ENCODE results near the gene VAMP8. TPM values are rescaled to one million over a fixed set of nuclear protein-coding genes. Genes with fewer than 3 reads are reported as not detected.

VAMP8 gene
- 2.1 and 2.3 TPM in 2 replicates for total RNA-seq
- 17.7 and 80.6 TPM in 2 replicates for polyA plus RNA-seq
- 12.9 and 70.6 TPM in 2 replicates for polyA plus RNA-seq (2012)
- 3.4 and 24.0 TPM in 2 replicates for polyA minus RNA-seq (ENCODE audit: low replicate concordance)

- DNase-seq (ENCODE audit: low read depth in 2 of 2), result no peak
- no peaks in the 10 kb centered on the region for H3K36me3 ChIP-seq (ENCODE audit: control insufficient read depth, insufficient read depth, low read length)
- TF ChIP-seq EZH2 (IDR thresholded peaks at IDR 0.05; ENCODE audit: low read length, missing control alignments), result no peak
- no peak for TF ChIP-seq CTCF (conservative IDR thresholded peaks at IDR 0.05 in 1 of 2, IDR thresholded peaks at IDR 0.05 in 1 of 2; ENCODE audit: low read depth in 1 of 2, low read length in 2 of 2)
- H3K9ac ChIP-seq (ENCODE audit: insufficient read depth, low read length), result peak within 1 kb of the TSS; percentile 21
- no peaks in the 10 kb centered on the region for H4K20me1 ChIP-seq (ENCODE audit: control insufficient read depth, extremely low read depth, insufficient read depth, low read length)
- no peaks in the 10 kb centered on the region for H3K9me3 ChIP-seq (ENCODE audit: control insufficient read depth, insufficient read depth, low read depth, low read length)
- H3K4me3 ChIP-seq (replicated peaks in 1 of 4; ENCODE audit: control extremely low read depth in 1 of 4, insufficient read depth in 1 of 4, low read depth in 3 of 4, low read length in 4 of 4), result peak within 1 kb of the TSS in 1 of 4 experiments; percentile 27
- peak within 1 kb of the TSS; percentile 76 for H2AFZ ChIP-seq (ENCODE audit: low read length)
- no peaks in the 10 kb centered on the region for H3K27me3 ChIP-seq (ENCODE audit: control insufficient read depth, insufficient read depth, low read length)
- no peaks in the 10 kb centered on the region for H3K79me2 ChIP-seq (ENCODE audit: control insufficient read depth, insufficient read depth, low read length)
- H3K4me2 ChIP-seq (ENCODE audit: extremely low read depth, insufficient read depth, low read length), result peak within 1 kb of the TSS; percentile 61
- H3K4me1 ChIP-seq (ENCODE audit: control insufficient read depth, extremely low read depth, insufficient read depth, low read length), result peaks cover 20% of the 10 kb centered on the region
- H3K27ac ChIP-seq (ENCODE audit: insufficient read depth, low read length), result peak within 1 kb of the TSS; percentile 71
These were observed at the start of gene VAMP8 for GRCh38 chr2:85577386-85578242. TSS of gene VAMP8 (plus strand) at chr2:85577586. CDS start at chr2:85577647, 61 bp downstream.

DNA sequence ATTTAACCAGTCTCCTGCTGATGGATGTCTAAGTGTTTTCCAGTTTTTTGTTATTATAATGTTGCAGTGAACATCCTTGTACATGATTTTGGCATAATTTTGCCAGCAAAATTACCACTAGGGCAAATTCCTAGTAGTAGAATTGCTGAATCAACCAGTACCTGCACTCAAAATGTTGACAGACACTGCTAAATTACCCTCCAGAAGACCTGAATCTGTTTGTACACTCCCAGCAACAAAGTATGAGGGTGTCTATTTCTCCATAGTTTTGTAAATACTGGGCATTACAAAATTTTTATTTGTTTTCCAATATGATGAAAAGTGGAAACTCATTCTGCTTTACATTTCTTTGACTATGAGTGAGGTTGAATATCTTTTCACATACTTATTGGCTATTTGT, 49.6 kb upstream of the VAMP8 start:
- Histone ChIP-seq H3K36me3 (ENCODE audit: control insufficient read depth, insufficient read depth, low read length) (no peaks in the 10 kb centered on the region), H3K27me3 (ENCODE audit: control insufficient read depth, insufficient read depth, low read length) (peaks cover 3% of the 10 kb centered on the region), H3K4me3 (replicated peaks in 1 of 4; ENCODE audit: control extremely low read depth in 1 of 4, insufficient read depth in 1 of 4, low read depth in 3 of 4, low read length in 4 of 4) (no peak overlapping the region), H2AFZ (ENCODE audit: low read length) (no peak overlapping the region), H4K20me1 (ENCODE audit: control insufficient read depth, extremely low read depth, insufficient read depth, low read length) (no peaks in the 10 kb centered on the region), H3K4me1 (ENCODE audit: control insufficient read depth, extremely low read depth, insufficient read depth, low read length) (no peaks in the 10 kb centered on the region), H3K4me2 (ENCODE audit: extremely low read depth, insufficient read depth, low read length) (no peak overlapping the region), H3K9ac (ENCODE audit: insufficient read depth, low read length) (no peak overlapping the region), H3K79me2 (ENCODE audit: control insufficient read depth, insufficient read depth, low read length) (no peaks in the 10 kb centered on the region), H3K9me3 (ENCODE audit: control insufficient read depth, insufficient read depth, low read depth, low read length) (no peaks in the 10 kb centered on the region), H3K27ac (ENCODE audit: insufficient read depth, low read length) (no peak overlapping the region)
- no peak for DNase-seq (ENCODE audit: low read depth in 2 of 2)
- no peak for TF ChIP-seq EZH2 (IDR thresholded peaks at IDR 0.05; ENCODE audit: low read length, missing control alignments)
- no peak for TF ChIP-seq CTCF (conservative IDR thresholded peaks at IDR 0.05 in 1 of 2, IDR thresholded peaks at IDR 0.05 in 1 of 2; ENCODE audit: low read depth in 1 of 2, low read length in 2 of 2)

DNA sequence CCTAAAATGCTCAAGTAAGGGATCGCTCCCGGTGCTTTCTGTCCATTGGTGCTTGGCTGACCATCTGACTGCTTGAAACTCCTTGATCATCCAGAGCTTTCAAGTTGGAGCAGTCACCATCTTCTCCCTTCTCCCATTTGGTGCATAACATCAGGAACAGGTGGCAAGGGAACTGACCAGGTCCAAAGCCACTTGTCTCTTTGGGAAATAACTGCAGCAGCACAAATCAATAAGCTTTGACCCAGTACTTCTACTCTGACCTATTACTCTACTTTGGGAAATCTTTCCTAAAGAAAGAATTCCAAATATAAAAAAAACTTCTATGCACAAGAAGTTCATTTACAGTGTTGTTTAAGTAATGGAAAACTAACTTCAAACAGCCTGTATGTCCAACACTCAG, 49.0 kb upstream of the VAMP8 start:
- H3K9ac ChIP-seq (ENCODE audit: insufficient read depth, low read length), result no peak overlapping the region
- H3K4me2 ChIP-seq (ENCODE audit: extremely low read depth, insufficient read depth, low read length), result no peak overlapping the region
- no peak overlapping the region for H2AFZ ChIP-seq (ENCODE audit: low read length)
- H3K27ac ChIP-seq (ENCODE audit: insufficient read depth, low read length), result no peak overlapping the region
- peaks cover 3% of the 10 kb centered on the region for H3K27me3 ChIP-seq (ENCODE audit: control insufficient read depth, insufficient read depth, low read length)
- H3K79me2 ChIP-seq (ENCODE audit: control insufficient read depth, insufficient read depth, low read length), result no peaks in the 10 kb centered on the region
- H3K4me3 ChIP-seq (replicated peaks in 1 of 4; ENCODE audit: control extremely low read depth in 1 of 4, insufficient read depth in 1 of 4, low read depth in 3 of 4, low read length in 4 of 4), result no peak overlapping the region
- no peaks in the 10 kb centered on the region for H4K20me1 ChIP-seq (ENCODE audit: control insufficient read depth, extremely low read depth, insufficient read depth, low read length)
- no peaks in the 10 kb centered on the region for H3K9me3 ChIP-seq (ENCODE audit: control insufficient read depth, insufficient read depth, low read depth, low read length)
- H3K4me1 ChIP-seq (ENCODE audit: control insufficient read depth, extremely low read depth, insufficient read depth, low read length), result no peaks in the 10 kb centered on the region
- DNase-seq (ENCODE audit: low read depth in 2 of 2), result no peak
- TF ChIP-seq CTCF (conservative IDR thresholded peaks at IDR 0.05 in 1 of 2, IDR thresholded peaks at IDR 0.05 in 1 of 2; ENCODE audit: low read depth in 1 of 2, low read length in 2 of 2), result no peak
- TF ChIP-seq EZH2 (IDR thresholded peaks at IDR 0.05; ENCODE audit: low read length, missing control alignments), result no peak
- no peaks in the 10 kb centered on the region for H3K36me3 ChIP-seq (ENCODE audit: control insufficient read depth, insufficient read depth, low read length)
